HL-60 (cell line): Measurements from ENCODE around the gene PDXK.

ENCODE experiments used
- CTCF ChIP-seq: IDR thresholded peaks from one replicate; pipeline ENCODE4 v1.5.1; 2011; ENCODE audit warnings: low read length, control low read depth, inconsistent platforms; ENCODE audit not compliant: insufficient read depth
- GABPA ChIP-seq: IDR thresholded peaks from 2 replicates; pipeline ENCODE4 v1.6.1; 2012; ENCODE audit warnings: low read depth
- POLR2AphosphoS5 ChIP-seq: IDR thresholded peaks from 2 replicates; pipeline ENCODE4 v1.6.1; 2012; ENCODE audit warnings: low read depth
- REST ChIP-seq: IDR thresholded peaks from 2 replicates; pipeline ENCODE4 v1.6.1; 2012; ENCODE audit warnings: low read depth; ENCODE audit not compliant: insufficient replicate concordance
- SPI1 ChIP-seq: IDR thresholded peaks from 2 replicates; pipeline ENCODE4 v1.6.1; 2012; ENCODE audit warnings: low read depth, mild to moderate bottlenecking, borderline replicate concordance

- TF ChIP-seq POLR2AphosphoS5: no peak
- TF ChIP-seq CTCF: no peak
- no peak for TF ChIP-seq REST
- TF ChIP-seq GABPA: no peak
- no peak for TF ChIP-seq SPI1
These were observed 43.1 kb upstream of the PDXK start for GRCh38 chr21:43675871-43676270.
